ENCODE measurements around the gene BEND7.

- TF ChIP-seq POLR2AphosphoS5 (IDR thresholded peaks at IDR 0.05) (no peak), EP300 (IDR thresholded peaks at IDR 0.05) (no peak), CTCF (IDR thresholded peaks at IDR 0.05) (no peak), POLR2A (IDR thresholded peaks at IDR 0.05) (no peak)
Observed at GRCh38 chr10:13417459-13418126, 111.2 kb downstream of the BEND7 start.
